Activated B cell treated with CpG ODN at 0.5 μM for 24 hours (primary cell): ENCODE data around the gene CUL7. TPM values are rescaled to one million over a fixed set of nuclear protein-coding genes. Genes with fewer than 3 reads are reported as not detected.

Experiments used
- ATAC-seq: fragments of 200-7000 bp; cut with Tn5 transposase; one replicate; pipeline ENCODE4 v1.10.0; 2021; ENCODE audit warnings: low read depth, mild to moderate bottlenecking, moderate library complexity
- CTCF ChIA-PET: fragments of 350-600 bp; sonication (Branson Sonifier 250); formaldehyde crosslinking; loops from one replicate; lab custom pipeline; 2021; ENCODE audit warnings: antibody characterized with exemption; lab: Charles Lee
- POLR2A ChIA-PET: fragments of 350-600 bp; sonication (Branson Sonifier 250); formaldehyde crosslinking; loops from one replicate; lab custom pipeline; 2021; ENCODE audit warnings: antibody characterized with exemption; lab: Charles Lee
- DNase-seq: peaks from one replicate; pipeline ENCODE4 v3.0.0; 2022
- H3K27ac Mint-ChIP-seq: one replicate; pipeline ENCODE4 v1.8.0; 2020; ENCODE audit warnings: mixed read lengths
- H3K27me3 Mint-ChIP-seq: one replicate; pipeline ENCODE4 v1.8.0; 2021; ENCODE audit warnings: mixed read lengths
- H3K36me3 Mint-ChIP-seq: one replicate; pipeline ENCODE4 v1.8.0; 2021; ENCODE audit warnings: low read depth, mixed read lengths
- H3K4me1 Mint-ChIP-seq: one replicate; pipeline ENCODE4 v1.8.0; 2021; ENCODE audit warnings: mixed read lengths
- H3K4me3 Mint-ChIP-seq: one replicate; pipeline ENCODE4 v1.8.0; 2020; ENCODE audit warnings: mild to moderate bottlenecking, mixed read lengths
- H3K9me3 Mint-ChIP-seq: one replicate; pipeline ENCODE4 v1.8.0; 2020; ENCODE audit warnings: mixed read lengths
- CTCF ChIP-seq: fragments of 200-600 bp; IDR thresholded peaks from one replicate; pipeline ENCODE4 v1.8.0; 2022; ENCODE audit warnings: antibody characterized with exemption, mild to moderate bottlenecking
- intact Hi-C: fragments of 100-400 bp; cut with micrococcal nuclease; formaldehyde crosslinking; loops from one replicate; pipeline ENCODE4 v1.15.1; 2024
- total RNA-seq: library from RNA; stranded (reverse); gene quantifications from 2 replicates; pipeline ENCODE4 v1.2.3, GENCODE V29; 2022

The CUL7 gene
- 15.9 and 19.1 TPM in 2 replicates for total RNA-seq

DNA sequence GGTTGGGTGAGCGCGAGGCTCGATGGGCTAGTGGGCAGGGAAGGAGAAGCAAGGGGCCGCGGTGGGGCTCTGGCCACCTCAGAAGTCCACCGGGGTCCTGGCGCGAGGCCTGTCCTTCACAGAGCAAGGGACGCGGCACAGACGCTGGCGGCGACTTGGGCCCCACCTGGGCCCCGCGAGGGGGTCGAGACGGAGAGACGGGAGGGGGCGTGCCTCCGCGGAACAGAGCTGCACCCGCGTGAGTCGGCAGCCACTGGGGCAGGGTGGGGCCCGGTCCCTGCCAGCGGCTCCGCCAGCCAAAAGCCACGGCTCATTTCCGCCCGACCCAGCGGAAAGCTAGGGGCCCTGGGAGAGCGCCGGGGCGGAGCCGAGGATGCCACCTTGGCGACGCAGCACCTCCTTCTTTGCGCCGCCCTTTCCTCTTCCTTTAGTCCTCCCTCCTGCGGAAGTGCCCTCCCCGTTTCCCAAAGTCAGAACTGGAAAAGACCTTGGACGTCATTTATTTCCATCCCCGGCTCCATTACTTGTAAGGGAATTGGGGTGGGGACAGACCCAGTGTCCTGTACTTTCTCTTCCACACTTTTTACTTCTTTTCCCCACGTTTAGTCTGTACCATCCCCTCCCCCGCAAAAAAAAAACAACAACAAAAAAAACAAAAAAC, at the start of gene CUL7:
CUL7 (minus strand) TSS at position 307 of the 661 bp plus-strand sequence. CDS start 1,063 bp downstream, outside the sequence.
- peaks cover 57% of the 10 kb centered on the region for H3K36me3 Mint-ChIP-seq
- intact Hi-C loops: loop anchor here (1.0 to 10.0 kb wide), 5 partner anchors 32 to 311 kb away; partner anchors contain the start of genes CNPY3, DNPH1, KLHDC3 and RRP36
- peak within 1 kb of the TSS; percentile 90 for H3K4me3 Mint-ChIP-seq
- H3K4me1 Mint-ChIP-seq: peaks cover 37% of the 10 kb centered on the region
- DNase-seq: peak; percentile 81
- ChIA-PET POLR2A (interaction anchor here (0.5 to 3.6 kb wide), 25 partner anchors 24 to 829 kb away, joined by 3 to 43 read pairs (median 4); partner anchors contain the start of genes CNPY3, KLHDC3, MEA1 and PEX6), CTCF (interaction anchor here (1.0 kb wide), 1 partner anchor 154 kb away, joined by 3 read pairs; no protein-coding TSS in a partner anchor)
- ATAC-seq: peak; percentile 99
- H3K27me3 Mint-ChIP-seq: no peaks in the 10 kb centered on the region
- TF ChIP-seq CTCF: no peak
- H3K27ac Mint-ChIP-seq: peak within 1 kb of the TSS; percentile 90
- H3K9me3 Mint-ChIP-seq: no peaks in the 10 kb centered on the region

DNA sequence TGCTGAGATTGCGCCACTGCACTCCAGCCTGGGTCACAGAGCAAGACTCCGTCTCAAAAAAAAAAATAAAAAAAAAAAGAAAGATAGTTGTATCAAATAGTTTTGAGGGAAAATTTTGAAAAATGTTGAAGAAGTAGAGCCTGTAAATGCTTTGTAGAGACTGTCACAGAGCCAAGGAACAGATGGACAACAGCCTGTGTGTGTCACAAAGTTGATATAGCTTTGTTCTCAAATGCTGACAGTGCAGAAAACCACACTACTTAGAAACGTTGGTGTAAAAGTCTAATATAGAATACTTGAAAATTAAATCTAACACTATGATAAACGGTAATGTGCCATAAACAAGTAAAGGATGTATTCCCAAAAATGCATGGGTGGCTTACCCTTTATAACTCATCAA, 47.8 kb upstream of the CUL7 start:
- intact Hi-C loops: no loop called here
- POLR2A ChIA-PET: no interaction called here
- Mint-ChIP-seq H3K4me1 (no peaks in the 10 kb centered on the region), H3K27me3 (no peaks in the 10 kb centered on the region), H3K27ac (no peak overlapping the region), H3K36me3 (no peaks in the 10 kb centered on the region), H3K4me3 (no peak overlapping the region), H3K9me3 (no peaks in the 10 kb centered on the region)
- DNase-seq: no peak
- TF ChIP-seq CTCF: no peak
- no peak for ATAC-seq
- CTCF ChIA-PET: no interaction called here

DNA sequence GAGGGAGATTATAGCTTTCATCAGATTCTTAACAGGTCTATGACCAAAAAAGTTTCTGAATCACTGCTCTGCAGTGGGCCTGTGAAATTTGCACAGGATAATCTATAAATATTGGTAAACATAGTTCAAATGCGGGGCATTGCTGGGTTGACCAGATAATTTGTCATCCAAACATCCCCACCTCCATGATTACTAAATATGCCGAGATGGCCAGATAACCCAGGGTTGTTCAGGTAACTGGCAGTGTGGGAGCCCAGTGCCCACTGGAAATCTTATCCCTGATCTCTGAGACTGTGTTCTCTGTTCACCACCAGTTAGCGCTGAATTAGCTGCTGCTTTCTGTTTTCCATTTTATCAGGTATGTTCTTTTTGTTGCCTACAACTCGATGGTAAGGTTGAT, 43.9 kb upstream of the CUL7 start:
- Mint-ChIP-seq H3K36me3 (no peaks in the 10 kb centered on the region), H3K4me3 (no peak overlapping the region), H3K27me3 (no peaks in the 10 kb centered on the region), H3K9me3 (no peaks in the 10 kb centered on the region), H3K4me1 (no peaks in the 10 kb centered on the region), H3K27ac (no peak overlapping the region)
- no peak for TF ChIP-seq CTCF
- intact Hi-C loops: no loop called here
- DNase-seq: no peak
- ChIA-PET CTCF (no interaction called here), POLR2A (no interaction called here)
- no peak for ATAC-seq

DNA sequence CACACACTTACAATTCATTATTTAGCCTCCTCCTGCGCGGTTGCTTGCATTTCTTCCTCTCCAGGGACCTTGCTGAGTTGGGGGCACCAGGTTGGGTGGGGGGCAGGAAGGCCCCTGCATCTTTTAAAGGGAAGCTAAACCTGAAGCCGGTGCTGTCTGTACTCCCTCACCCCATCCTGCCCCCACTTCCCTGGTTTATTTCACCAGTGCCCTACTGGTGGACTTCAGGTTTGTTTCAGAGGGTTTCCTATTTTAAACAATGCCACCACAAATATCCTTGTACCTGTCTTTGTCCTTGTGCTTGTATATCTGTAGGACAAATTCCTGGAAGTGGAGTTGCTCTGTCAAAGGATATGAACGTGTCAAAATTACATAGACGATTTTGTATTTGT, 43.4 kb upstream of the CUL7 start:
- Mint-ChIP-seq H3K27ac (no peak overlapping the region), H3K27me3 (no peaks in the 10 kb centered on the region), H3K9me3 (no peaks in the 10 kb centered on the region), H3K36me3 (no peaks in the 10 kb centered on the region), H3K4me1 (no peaks in the 10 kb centered on the region), H3K4me3 (no peak overlapping the region)
- POLR2A ChIA-PET: no interaction called here
- ATAC-seq (no peak), DNase-seq (no peak)
- TF ChIP-seq CTCF: no peak
- intact Hi-C loops: no loop called here
- CTCF ChIA-PET: no interaction called here

- ChIA-PET POLR2A (no interaction called here), CTCF (no interaction called here)
- Mint-ChIP-seq H3K36me3 (no peaks in the 10 kb centered on the region), H3K4me1 (no peaks in the 10 kb centered on the region), H3K9me3 (no peaks in the 10 kb centered on the region), H3K27me3 (no peaks in the 10 kb centered on the region), H3K27ac (no peak overlapping the region), H3K4me3 (no peak overlapping the region)
- intact Hi-C loops: no loop called here
- no peak for TF ChIP-seq CTCF
- DNase-seq (no peak), ATAC-seq (no peak)
These were observed 42.9 kb upstream of the CUL7 start for GRCh38 chr6:43096451-43097097.
